GM18499 (cell line): ENCODE results near the gene COMMD6.
A peak's percentile ranks its signal among the peaks of the same experiment; 100 is the strongest.

Experiments
- ATAC-seq: cut with Tn5 transposase; IDR thresholded peaks from one replicate; pipeline ENCODE4 v1.9.1; 2021; ENCODE audit warnings: moderate number of reproducible peaks; ENCODE audit not compliant: insufficient read depth, unreplicated experiment

Gene COMMD6

GRCh38 chr13:75486146-75487062, 51.2 kb downstream of the COMMD6 start:
- no peak for ATAC-seq

GRCh38 chr13:75485286-75486062, 52.2 kb downstream of the COMMD6 start:
- no peak for ATAC-seq

- ATAC-seq, result no peak
These were observed 54.9 kb downstream of the COMMD6 start for GRCh38 chr13:75482820-75483079.

- ATAC-seq, result peak; percentile 76
These were observed 55.4 kb downstream of the COMMD6 start, which contains the start of gene TBC1D4 for GRCh38 chr13:75482070-75482819. Gene TBC1D4, minus strand, starts transcription at chr13:75482169. Its CDS starts 402 bp downstream, at chr13:75481767.

- ATAC-seq, result peak; percentile 9
These were observed 56.2 kb downstream of the COMMD6 start for GRCh38 chr13:75481176-75482069.

- no peak for ATAC-seq
These were observed 56.9 kb downstream of the COMMD6 start for GRCh38 chr13:75480671-75481175.

GRCh38 chr13:75479102-75479740, 58.4 kb downstream of the COMMD6 start:
- no peak for ATAC-seq

- no peak for ATAC-seq
These were observed 59.0 kb downstream of the COMMD6 start for GRCh38 chr13:75478659-75479058.
